Mesodermal cell (in vitro differentiated cells): ENCODE measurements around the gene ZMIZ1.

Experiments
- H3K27ac ChIP-seq: 2 replicates; pipeline ENCODE4 v1.7.0; 2013; ENCODE audit warnings: mild to moderate bottlenecking, low read depth, low read length, moderate library complexity; ENCODE audit not compliant: severe bottlenecking
- H3K36me3 ChIP-seq: 2 replicates; pipeline ENCODE4 v1.7.1; 2013; ENCODE audit warnings: mild to moderate bottlenecking, low read length, moderate library complexity; ENCODE audit not compliant: control insufficient read depth, insufficient read depth
- H3K4me1 ChIP-seq: one replicate; pipeline ENCODE4 v1.7.1; 2013; ENCODE audit warnings: mild to moderate bottlenecking, low read length; ENCODE audit not compliant: insufficient read depth, control insufficient read depth, poor library complexity, severe bottlenecking
- H3K4me3 ChIP-seq: 2 replicates; pipeline ENCODE4 v1.7.0; 2013; ENCODE audit warnings: low read length, control low read depth, mild to moderate bottlenecking; ENCODE audit not compliant: insufficient read depth, poor library complexity, severe bottlenecking; ENCODE audit errors: extremely low read depth
- H3K9me3 ChIP-seq: 2 replicates; pipeline ENCODE4 v1.7.1; 2013; ENCODE audit warnings: mild to moderate bottlenecking, low read length, moderate library complexity; ENCODE audit not compliant: control insufficient read depth
- WGBS, 2 experiments: methylation state at CpG; one replicate each; pipeline ENCODE4 v1.1.5; 2013; ENCODE audit warnings: missing lambda C conversion rate in 2 of 2; ENCODE audit not compliant: insufficient coverage in 2 of 2; 5-methylcytosine and 5-hydroxymethylcytosine counted together

Gene ZMIZ1

DNA sequence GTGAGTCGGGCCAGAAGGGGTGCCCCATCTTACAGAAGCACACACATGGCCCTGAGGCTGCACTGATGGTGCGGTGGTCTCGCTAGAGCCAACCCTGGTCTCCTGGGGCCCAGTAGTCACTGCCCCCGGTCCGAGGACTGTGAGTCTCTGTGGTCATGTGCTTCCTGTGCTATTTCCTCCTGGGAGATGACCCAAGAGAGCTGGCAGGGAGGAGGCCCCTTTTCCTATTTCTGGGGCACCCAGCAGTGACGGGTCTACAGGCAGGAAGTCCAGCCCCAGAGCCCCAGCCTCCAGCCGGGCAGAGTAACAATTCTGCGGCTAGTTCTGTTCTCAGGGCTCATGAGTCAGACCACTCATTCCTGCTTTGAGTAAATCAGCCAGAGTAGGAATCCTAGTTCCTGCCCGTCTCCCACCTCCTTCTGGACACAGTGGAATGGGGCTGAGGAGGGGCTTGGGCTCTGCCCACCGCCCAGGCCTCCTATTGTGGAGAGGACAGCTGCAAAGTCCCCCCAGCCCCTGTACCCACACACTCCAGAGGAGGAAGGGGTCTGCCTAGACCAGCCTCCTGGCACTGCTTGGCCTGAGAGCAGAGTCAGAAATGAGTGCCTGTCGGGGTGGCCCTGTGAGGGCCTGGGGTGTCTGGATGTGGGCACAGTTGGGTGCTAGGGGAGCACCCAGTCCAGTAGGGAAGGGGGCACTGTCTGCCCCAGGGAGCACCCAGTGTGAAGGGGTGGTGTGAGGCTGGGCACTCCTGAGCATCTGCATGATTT lies 198.0 kb downstream of the ZMIZ1 start:
- Histone ChIP-seq H3K27ac (peak overlapping the region; percentile 88), H3K36me3 (peaks cover 75% of the 10 kb centered on the region), H3K4me3 (no peak overlapping the region), H3K9me3 (no peaks in the 10 kb centered on the region), H3K4me1 (peaks cover 38% of the 10 kb centered on the region)
- 82 to 88% methylated on average over 9 to 10 of the region's 11 CpGs for WGBS, 2 experiments

DNA sequence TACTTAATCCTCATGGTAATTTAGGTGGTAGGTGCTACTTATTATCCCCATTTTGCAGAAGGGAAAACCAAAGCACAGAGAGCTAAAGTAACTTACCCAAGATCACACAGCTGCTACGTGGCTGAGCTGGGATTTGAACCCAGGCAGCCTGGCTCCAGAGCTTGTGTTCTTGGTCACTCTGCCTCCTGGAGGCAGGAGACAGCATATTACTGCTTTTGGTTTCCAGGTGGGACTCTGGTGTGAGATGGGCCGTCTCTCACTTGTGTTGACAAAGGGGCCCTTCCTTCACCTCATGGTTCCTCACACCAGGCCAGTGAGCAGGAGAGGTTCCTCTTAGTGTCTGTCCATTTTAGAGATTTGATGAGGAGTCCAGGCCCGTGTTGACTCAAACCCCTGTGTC lies 198.7 kb downstream of the ZMIZ1 start:
- no peak overlapping the region for H3K4me3 ChIP-seq
- peak overlapping the region; percentile 29 for H3K27ac ChIP-seq
- H3K36me3 ChIP-seq, result peaks cover 72% of the 10 kb centered on the region
- 100% methylated on average over 2 of the region's 3 CpGs for WGBS, 2 experiments
- no peaks in the 10 kb centered on the region for H3K9me3 ChIP-seq
- H3K4me1 ChIP-seq, result peaks cover 37% of the 10 kb centered on the region

DNA sequence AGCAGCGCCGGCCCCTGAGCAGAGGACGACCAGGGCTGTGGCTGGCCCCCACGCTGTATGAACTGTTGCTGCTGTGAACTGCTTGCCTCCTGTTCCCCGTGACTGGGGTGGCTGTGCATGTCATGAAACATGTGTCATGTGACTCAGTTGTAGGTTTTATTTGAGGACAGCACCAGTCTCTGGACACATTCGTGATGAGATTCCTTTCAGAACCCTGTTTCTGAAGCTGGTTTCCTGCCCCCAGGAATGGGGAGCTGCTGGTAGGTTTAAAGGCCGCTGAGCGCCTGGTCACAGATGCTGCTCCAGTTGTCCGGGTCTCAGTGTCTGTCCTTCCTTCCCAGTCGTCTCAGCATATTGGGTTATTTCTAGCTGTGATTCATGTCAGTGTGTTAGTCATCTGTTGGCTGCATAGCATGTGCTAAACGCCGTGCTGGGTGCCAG lies 199.4 kb downstream of the ZMIZ1 start:
- Histone ChIP-seq H3K4me3 (no peak overlapping the region), H3K27ac (peak overlapping the region; percentile 4), H3K9me3 (no peaks in the 10 kb centered on the region), H3K36me3 (peaks cover 70% of the 10 kb centered on the region), H3K4me1 (peaks cover 37% of the 10 kb centered on the region)
- WGBS, 2 experiments, result 97 to 99% methylated on average over 8 to 12 of the region's 12 CpGs

DNA sequence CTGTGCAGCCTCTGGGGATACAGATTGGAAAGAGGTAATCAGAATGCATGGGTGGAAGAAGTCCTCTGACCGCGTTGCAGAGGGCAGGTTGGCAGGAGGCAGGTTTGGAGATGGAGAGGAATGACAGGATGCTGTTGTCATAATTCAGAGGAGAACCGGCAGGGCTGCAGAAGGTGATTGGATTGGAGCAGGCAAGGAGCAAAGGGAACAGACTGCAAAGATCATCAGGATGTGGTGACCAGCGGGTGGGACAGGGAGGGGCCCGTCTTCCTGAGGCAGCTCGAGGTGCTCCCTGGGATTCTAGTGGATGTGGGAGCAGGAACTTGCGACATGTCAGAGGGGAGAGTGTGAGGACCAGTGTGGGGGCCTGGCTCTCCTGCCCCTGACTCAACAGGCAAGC lies 200.0 kb downstream of the ZMIZ1 start:
- H3K36me3 ChIP-seq, result peaks cover 65% of the 10 kb centered on the region
- no peaks in the 10 kb centered on the region for H3K9me3 ChIP-seq
- 90 to 97% methylated on average over 7 of the region's 7 CpGs for WGBS, 2 experiments
- peaks cover 37% of the 10 kb centered on the region for H3K4me1 ChIP-seq
- no peak overlapping the region for H3K4me3 ChIP-seq
- no peak overlapping the region for H3K27ac ChIP-seq

DNA sequence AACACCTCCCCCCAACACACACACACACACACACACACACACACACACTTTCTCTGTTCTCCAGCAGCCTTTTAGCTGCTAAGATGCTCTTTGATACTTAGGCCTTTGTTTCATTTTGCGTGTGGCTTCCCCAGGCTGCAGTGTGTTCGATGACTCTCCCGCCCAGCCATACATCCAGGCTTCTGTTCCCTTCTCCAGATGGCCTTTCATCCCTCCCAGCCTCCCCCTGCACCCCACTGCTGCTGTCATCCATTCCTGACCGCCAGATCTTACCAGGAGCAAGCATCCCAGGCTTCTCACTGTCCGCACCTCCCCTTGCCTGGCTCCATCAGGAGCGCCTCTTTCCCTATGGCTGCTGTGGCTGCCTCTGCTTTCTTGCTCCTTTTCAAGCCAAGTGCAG lies 200.7 kb downstream of the ZMIZ1 start:
- WGBS, 2 experiments, result 99 to 100% methylated on average over 5 to 6 of the region's 6 CpGs
- Histone ChIP-seq H3K4me1 (peaks cover 30% of the 10 kb centered on the region), H3K27ac (no peak overlapping the region), H3K4me3 (no peak overlapping the region), H3K9me3 (no peaks in the 10 kb centered on the region), H3K36me3 (peaks cover 69% of the 10 kb centered on the region)

DNA sequence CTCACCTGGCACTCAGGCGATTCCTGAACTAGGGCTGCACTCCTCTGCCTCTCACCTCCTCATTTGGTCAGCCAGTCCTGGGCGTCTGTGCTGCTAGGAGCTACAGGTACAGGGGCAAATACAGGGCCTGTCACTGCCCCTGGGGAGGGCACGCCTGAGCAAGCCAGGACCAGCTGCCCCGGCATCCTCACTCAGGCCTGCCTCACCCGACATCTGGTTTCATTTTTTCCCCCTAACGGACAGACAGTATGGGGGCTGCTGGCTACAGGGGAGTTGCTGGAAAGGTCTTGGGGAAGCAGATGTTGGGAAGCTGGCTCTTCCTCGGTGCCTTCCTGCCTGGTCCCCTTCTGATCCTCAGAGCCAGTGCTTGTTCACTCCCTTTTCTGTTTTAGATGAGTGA lies 201.2 kb downstream of the ZMIZ1 start:
- peak overlapping the region; percentile 29 for H3K27ac ChIP-seq
- peaks cover 26% of the 10 kb centered on the region for H3K4me1 ChIP-seq

DNA sequence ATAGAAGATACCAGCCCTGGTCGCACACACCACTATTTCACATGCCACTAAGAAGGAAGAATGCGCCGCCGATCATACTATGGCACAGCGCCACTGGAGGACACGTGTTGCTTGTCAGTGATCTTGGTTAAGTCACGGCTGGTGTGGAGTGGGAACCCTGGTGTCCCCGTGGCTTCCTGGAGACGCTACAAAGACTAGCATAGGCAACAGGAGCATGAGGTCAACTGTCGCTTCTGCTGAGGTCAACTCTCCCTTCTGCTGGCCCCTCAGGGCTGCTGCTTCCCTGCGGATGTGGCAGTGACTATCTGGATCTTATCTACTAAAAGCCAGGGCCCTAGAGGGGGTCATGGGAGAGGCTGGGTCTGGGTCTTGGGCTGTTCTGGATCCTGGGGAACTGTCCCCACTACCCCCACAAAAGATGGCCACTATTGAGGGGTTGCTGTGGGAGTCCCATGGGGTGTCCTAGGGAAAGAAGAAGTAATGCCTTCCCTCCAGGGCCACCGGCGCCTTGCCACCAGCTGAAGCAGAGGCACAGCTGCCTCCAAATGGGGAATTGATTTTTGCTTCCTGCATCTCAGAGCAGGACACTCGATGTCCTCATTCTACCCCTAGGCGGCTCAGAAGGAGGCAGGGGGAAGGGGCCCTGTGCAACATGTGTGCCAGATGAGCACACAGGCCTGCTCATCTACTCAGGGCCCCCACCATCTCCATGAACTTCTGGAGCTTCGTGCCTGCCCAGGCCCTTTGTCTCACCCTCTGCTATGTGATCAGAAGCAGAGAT lies 201.9 kb downstream of the ZMIZ1 start:
- Histone ChIP-seq H3K36me3 (peaks cover 73% of the 10 kb centered on the region), H3K27ac (peak overlapping the region; percentile 29), H3K9me3 (no peaks in the 10 kb centered on the region), H3K4me3 (no peak overlapping the region), H3K4me1 (peaks cover 20% of the 10 kb centered on the region)
- 95 to 97% methylated on average over 14 to 15 of the region's 16 CpGs for WGBS, 2 experiments

More for the DNA sequence above, 201.2 kb downstream of the ZMIZ1 start:
- peaks cover 70% of the 10 kb centered on the region for H3K36me3 ChIP-seq
- H3K9me3 ChIP-seq, result no peaks in the 10 kb centered on the region
- 96 to 100% methylated on average over 5 to 6 of the region's 7 CpGs for WGBS, 2 experiments
- H3K4me3 ChIP-seq, result no peak overlapping the region

DNA sequence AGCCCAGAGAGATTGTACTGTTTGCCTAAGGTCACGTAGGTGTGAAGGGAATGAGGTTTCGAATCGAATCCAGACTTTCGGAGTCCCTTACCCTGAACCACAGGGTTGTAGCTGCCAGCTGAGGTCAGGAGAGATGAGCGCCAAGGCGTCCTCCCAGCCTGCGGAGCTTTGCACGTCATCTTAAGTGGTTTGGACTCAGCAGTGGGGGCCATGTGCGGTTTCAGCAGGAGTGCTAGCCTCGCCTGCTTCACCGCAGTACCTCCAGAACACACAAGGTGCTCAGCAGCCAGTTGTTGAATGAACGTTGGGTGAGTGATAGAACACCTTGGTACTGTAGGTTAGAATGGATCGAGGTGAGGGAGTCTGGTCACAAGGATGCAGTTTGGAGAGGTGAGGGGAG lies 203.6 kb downstream of the ZMIZ1 start:
- 95 to 96% methylated on average over 13 of the region's 13 CpGs for WGBS, 2 experiments
- peaks cover 79% of the 10 kb centered on the region for H3K36me3 ChIP-seq
- no peak overlapping the region for H3K27ac ChIP-seq
- no peaks in the 10 kb centered on the region for H3K9me3 ChIP-seq
- peaks cover 3% of the 10 kb centered on the region for H3K4me1 ChIP-seq
- H3K4me3 ChIP-seq, result no peak overlapping the region

DNA sequence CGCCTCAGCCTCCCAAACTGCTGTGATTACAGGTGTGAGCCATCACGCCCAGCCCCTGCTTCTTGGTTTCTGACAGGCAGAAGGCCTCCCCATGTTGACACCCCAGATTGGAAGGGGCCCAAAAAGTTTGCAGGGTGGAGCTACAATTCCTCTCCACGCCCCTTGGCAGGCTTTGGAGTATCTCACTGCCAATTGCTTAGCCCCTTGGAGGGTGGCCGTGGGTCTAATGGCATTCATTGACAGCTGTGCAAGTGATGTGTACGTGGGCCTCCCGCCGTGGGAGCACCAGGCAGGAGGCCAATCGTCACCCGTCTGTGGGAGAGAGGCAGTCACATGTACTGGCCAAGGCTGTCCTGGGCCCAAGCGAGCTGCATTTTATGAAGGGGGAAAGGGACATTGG lies 204.8 kb downstream of the ZMIZ1 start:
- Histone ChIP-seq H3K9me3 (no peaks in the 10 kb centered on the region), H3K36me3 (peaks cover 78% of the 10 kb centered on the region), H3K4me3 (no peak overlapping the region), H3K4me1 (no peaks in the 10 kb centered on the region), H3K27ac (no peak overlapping the region)
- WGBS, 2 experiments, result 80 to 96% methylated on average over 5 to 10 of the region's 10 CpGs

DNA sequence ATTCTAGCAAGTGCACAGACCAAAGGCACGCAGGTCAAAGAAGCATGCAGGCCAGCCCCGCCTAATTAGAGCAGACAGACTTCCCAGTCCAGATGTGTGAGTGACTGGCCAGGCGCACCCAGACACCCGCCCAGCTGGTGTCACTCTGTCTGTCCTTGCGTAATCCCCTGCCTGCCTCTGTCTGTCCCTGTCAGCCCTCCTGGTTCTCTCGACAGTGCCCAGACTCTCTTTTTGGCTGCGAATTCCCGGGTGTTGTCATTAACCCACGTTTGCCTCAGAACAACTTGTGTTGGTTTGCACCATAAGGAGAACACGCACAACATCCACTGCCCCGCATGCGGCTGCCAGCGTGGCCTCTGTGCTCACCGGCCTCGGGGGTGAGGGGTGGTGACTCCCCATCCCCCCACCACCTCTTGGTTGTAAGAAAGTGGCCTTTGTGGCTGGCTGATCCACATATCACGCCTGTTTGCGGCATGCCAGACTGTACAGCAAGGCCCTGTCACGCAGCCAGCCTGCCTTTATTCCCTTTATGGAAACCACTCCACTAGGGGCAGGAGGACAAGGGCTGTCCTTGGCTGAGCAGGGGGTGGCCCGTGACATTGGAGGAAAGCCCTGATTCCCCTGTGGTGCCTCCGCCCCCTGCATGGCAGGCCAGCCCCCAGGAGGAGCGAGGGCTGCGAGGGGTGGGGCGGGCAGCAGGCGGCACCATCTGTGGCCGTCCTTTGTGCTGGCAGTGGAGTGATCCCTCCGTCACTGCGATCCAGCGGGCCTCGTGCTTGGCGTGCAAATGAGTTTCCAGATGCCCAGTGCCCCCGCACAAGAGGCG lies 205.7 kb downstream of the ZMIZ1 start:
- Histone ChIP-seq H3K36me3 (peaks cover 79% of the 10 kb centered on the region), H3K4me1 (no peaks in the 10 kb centered on the region), H3K4me3 (no peak overlapping the region), H3K9me3 (no peaks in the 10 kb centered on the region), H3K27ac (no peak overlapping the region)
- 92 to 93% methylated on average over 27 to 30 of the region's 32 CpGs for WGBS, 2 experiments
